ENCODE measurements around the gene DPH3. TPM values are rescaled to one million over a fixed set of nuclear protein-coding genes. Genes with fewer than 3 reads are reported as not detected.

DPH3 gene
- total and polyA plus RNA-seq, 10 of the 15 experiments (the other 5 are each of a cell fraction or from before 2014, with no cell fraction given): 10.8 to 71.8 (median 23.4) TPM

- TF ChIP-seq, protein P1, sequence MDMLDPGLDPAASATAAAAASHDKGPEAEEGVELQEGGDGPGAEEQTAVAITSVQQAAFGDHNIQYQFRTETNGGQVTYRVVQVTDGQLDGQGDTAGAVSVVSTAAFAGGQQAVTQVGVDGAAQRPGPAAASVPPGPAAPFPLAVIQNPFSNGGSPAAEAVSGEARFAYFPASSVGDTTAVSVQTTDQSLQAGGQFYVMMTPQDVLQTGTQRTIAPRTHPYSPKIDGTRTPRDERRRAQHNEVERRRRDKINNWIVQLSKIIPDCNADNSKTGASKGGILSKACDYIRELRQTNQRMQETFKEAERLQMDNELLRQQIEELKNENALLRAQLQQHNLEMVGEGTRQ (IDR thresholded peaks at IDR 0.05; ENCODE audit: borderline replicate concordance, low read depth, low read length): no peak
- no peak for TF ChIP-seq RCOR1 (conservative IDR thresholded peaks at IDR 0.05; ENCODE audit: low read depth, low read length)
- TF ChIP-seq JUNB (IDR thresholded peaks at IDR 0.05): no peak
- TF ChIP-seq, protein P2, sequence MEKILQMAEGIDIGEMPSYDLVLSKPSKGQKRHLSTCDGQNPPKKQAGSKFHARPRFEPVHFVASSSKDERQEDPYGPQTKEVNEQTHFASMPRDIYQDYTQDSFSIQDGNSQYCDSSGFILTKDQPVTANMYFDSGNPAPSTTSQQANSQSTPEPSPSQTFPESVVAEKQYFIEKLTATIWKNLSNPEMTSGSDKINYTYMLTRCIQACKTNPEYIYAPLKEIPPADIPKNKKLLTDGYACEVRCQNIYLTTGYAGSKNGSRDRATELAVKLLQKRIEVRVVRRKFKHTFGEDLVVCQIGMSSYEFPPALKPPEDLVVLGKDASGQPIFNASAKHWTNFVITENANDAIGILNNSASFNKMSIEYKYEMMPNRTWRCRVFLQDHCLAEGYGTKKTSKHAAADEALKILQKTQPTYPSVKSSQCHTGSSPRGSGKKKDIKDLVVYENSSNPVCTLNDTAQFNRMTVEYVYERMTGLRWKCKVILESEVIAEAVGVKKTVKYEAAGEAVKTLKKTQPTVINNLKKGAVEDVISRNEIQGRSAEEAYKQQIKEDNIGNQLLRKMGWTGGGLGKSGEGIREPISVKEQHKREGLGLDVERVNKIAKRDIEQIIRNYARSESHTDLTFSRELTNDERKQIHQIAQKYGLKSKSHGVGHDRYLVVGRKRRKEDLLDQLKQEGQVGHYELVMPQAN (conservative IDR thresholded peaks at IDR 0.05): no peak
- no peak for TF ChIP-seq ZBTB11 (CRISPR knock-in tag; IDR thresholded peaks at IDR 0.05)
- TF ChIP-seq USF1 (IDR thresholded peaks at IDR 0.05; ENCODE audit: borderline replicate concordance, extremely low read length, insufficient read depth, low read depth, low read length): no peak
- TF ChIP-seq, protein P3, sequence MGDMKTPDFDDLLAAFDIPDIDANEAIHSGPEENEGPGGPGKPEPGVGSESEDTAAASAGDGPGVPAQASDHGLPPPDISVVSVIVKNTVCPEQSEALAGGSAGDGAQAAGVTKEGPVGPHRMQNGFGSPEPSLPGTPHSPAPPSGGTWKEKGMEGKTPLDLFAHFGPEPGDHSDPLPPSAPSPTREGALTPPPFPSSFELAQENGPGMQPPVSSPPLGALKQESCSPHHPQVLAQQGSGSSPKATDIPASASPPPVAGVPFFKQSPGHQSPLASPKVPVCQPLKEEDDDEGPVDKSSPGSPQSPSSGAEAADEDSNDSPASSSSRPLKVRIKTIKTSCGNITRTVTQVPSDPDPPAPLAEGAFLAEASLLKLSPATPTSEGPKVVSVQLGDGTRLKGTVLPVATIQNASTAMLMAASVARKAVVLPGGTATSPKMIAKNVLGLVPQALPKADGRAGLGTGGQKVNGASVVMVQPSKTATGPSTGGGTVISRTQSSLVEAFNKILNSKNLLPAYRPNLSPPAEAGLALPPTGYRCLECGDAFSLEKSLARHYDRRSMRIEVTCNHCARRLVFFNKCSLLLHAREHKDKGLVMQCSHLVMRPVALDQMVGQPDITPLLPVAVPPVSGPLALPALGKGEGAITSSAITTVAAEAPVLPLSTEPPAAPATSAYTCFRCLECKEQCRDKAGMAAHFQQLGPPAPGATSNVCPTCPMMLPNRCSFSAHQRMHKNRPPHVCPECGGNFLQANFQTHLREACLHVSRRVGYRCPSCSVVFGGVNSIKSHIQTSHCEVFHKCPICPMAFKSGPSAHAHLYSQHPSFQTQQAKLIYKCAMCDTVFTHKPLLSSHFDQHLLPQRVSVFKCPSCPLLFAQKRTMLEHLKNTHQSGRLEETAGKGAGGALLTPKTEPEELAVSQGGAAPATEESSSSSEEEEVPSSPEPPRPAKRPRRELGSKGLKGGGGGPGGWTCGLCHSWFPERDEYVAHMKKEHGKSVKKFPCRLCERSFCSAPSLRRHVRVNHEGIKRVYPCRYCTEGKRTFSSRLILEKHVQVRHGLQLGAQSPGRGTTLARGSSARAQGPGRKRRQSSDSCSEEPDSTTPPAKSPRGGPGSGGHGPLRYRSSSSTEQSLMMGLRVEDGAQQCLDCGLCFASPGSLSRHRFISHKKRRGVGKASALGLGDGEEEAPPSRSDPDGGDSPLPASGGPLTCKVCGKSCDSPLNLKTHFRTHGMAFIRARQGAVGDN (IDR thresholded peaks at IDR 0.05): 0 out of 2 replicates have a peak, but pooled peaks have one; percentile 49
- TF ChIP-seq ZNF384 (IDR thresholded peaks at IDR 0.05; ENCODE audit: borderline replicate concordance, low read depth, low read length): no peak
- TF ChIP-seq MXI1 (IDR thresholded peaks at IDR 0.05; ENCODE audit: low read depth, low read length): peak; percentile 60; the same call in 1 of the 2 replicates
- 0 out of 2 replicates have a peak, but pooled peaks have one; percentile 10 for TF ChIP-seq CREB1 (IDR thresholded peaks at IDR 0.05; ENCODE audit: low read depth)
- no peak for TF ChIP-seq EGR1 (IDR thresholded peaks at IDR 0.05; ENCODE audit: borderline replicate concordance in 1 of 2, low read depth in 2 of 2, low read length in 2 of 2)
- TF ChIP-seq TCF7 (IDR thresholded peaks at IDR 0.05; ENCODE audit: borderline replicate concordance): no peak
- TF ChIP-seq SP1 (IDR thresholded peaks at IDR 0.05; ENCODE audit: low read depth, low read length): no peak
- TF ChIP-seq TCF12 (IDR thresholded peaks at IDR 0.05; ENCODE audit: low read depth, low read length): peak; percentile 63; the same call in 1 of the 2 replicates
- TF ChIP-seq ZNF217 (IDR thresholded peaks at IDR 0.05): no peak
- 0 out of 2 replicates have a peak, but pooled peaks have one; percentile 62 for TF ChIP-seq IRF4 (IDR thresholded peaks at IDR 0.05; ENCODE audit: low read depth, low read length)
These were observed 17.3 kb downstream of the DPH3 start (continued) for GRCh38 chr3:16247282-16248061.

Measured in GM12878 (cell line).